Measurements from ENCODE around the gene SLC4A1. TPM values are rescaled to one million over a fixed set of nuclear protein-coding genes. Genes with fewer than 3 reads are reported as not detected.

Gene SLC4A1
- total RNA-seq, 4 donors from 2014 or later, result 0.16 to 1.2 (median 0.56) TPM

- no peak for TF ChIP-seq CTCF (IDR thresholded peaks at IDR 0.05)
- no peak for DNase-seq (ENCODE audit: low spot score)
- no peak for ATAC-seq (ENCODE audit: low FRiP score)
These were observed 34.4 kb downstream of the SLC4A1 start for GRCh38 chr17:44233582-44233981.

DNA sequence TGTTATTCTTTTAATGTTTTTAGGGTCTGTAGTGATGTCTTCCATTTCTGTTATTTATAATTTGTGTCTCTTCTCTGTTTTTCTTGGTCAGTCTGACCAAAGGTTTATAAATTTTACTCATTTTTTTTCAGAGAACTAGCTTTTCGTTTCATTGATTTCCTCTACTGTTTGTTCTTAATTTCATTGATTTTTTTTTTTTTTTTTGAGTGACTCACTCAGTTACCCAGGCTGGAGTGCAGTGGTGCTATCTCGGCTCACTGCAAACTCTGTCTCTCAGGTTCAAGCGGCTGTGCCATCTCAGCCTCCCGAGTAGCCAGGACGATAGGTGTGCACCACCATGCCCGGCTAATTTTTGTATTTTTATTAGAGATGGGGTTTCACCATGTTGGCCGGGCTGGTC lies 35.9 kb downstream of the SLC4A1 start:
- TF ChIP-seq CTCF (IDR thresholded peaks at IDR 0.05), result no peak
- no peak for ATAC-seq (ENCODE audit: low FRiP score)
- no peak for DNase-seq (ENCODE audit: low spot score)

GRCh38 chr17:44230140-44230539 lies 37.8 kb downstream of the SLC4A1 start:
- no peak for TF ChIP-seq CTCF (IDR thresholded peaks at IDR 0.05)
- ATAC-seq (ENCODE audit: low FRiP score) (no peak), DNase-seq (ENCODE audit: low spot score) (no peak)

DNA sequence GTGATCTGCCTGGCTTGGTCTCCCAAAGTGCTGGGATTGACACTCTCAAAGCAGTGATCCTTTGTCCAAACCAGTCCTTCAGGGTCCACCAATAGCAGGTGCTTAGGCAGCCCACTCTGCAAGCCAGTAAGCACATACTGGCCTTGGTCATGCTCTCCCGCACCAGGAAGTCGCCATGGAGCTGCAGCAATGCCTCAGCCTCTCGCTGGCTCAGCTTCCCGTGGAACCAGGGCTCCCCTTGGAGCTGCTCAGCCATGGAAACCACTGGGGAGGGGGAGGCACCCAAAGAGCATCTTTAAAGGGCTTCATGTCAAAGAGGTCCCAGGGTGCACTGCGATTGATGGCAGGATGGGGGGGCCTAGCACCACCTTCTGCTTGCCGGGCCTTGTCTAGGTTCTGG lies 38.8 kb downstream of the SLC4A1 start:
- TF ChIP-seq CTCF (IDR thresholded peaks at IDR 0.05), result no peak
- ATAC-seq (ENCODE audit: low FRiP score), result no peak

GRCh38 chr17:44223541-44224071 lies 44.3 kb downstream of the SLC4A1 start:
- ATAC-seq (ENCODE audit: low FRiP score) (no peak), DNase-seq (ENCODE audit: low spot score) (no peak)
- no peak for TF ChIP-seq CTCF (IDR thresholded peaks at IDR 0.05)

More for the DNA sequence above, 38.8 kb downstream of the SLC4A1 start:
- DNase-seq (ENCODE audit: low spot score), result no peak

DNA sequence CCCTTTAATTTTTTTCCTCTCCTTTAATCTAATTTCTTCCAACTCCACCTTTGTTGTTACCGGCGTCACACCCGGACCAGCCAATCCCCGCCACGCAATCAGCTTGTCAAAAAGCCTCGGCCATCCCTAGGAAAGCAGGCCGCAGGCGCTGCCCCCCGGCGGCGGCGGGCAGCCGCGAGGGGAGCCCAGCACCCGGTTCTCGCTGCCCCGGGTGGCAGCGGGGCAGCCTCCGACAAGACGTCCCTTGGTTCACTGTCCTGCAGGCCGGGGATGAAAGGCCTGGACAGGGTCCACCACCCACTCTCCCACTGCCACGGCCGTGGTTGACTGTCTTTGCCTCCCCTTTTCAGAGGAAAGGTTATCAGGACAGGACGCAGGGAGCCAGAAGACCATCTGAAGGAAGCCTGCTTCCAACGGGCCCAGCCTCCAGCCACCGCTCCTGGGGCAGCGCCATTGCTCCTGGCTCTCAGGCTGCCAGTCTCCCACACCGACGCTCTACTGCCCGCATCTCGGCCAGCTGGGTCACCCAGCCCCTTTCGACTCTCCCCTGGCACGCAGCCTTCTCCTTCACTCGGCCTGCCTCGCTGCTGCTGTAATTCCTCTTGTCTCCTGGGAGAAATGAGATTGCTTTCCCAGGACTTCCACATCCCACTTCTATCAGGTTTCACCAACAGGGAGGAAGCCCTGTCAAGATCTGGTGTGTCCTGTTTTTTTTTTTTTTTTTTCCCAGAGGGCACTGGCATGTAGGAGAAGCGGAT lies 45.6 kb downstream of the SLC4A1 start:
- DNase-seq (ENCODE audit: low spot score), result no peak
- ATAC-seq (ENCODE audit: low FRiP score), result peak; percentile 26
- TF ChIP-seq CTCF (IDR thresholded peaks at IDR 0.05), result no peak

GRCh38 chr17:44221862-44222111 lies 46.1 kb downstream of the SLC4A1 start:
- DNase-seq (ENCODE audit: low spot score) (no peak), ATAC-seq (ENCODE audit: low FRiP score) (no peak)
- TF ChIP-seq CTCF (IDR thresholded peaks at IDR 0.05), result no peak
